HG03457 (cell line): ENCODE results near the gene MLF2.

Experiments
- ATAC-seq: cut with Tn5 transposase; IDR thresholded peaks from one replicate; pipeline ENCODE4 v1.9.1; 2021; ENCODE audit warnings: moderate number of reproducible peaks; ENCODE audit not compliant: unreplicated experiment

Gene MLF2

DNA sequence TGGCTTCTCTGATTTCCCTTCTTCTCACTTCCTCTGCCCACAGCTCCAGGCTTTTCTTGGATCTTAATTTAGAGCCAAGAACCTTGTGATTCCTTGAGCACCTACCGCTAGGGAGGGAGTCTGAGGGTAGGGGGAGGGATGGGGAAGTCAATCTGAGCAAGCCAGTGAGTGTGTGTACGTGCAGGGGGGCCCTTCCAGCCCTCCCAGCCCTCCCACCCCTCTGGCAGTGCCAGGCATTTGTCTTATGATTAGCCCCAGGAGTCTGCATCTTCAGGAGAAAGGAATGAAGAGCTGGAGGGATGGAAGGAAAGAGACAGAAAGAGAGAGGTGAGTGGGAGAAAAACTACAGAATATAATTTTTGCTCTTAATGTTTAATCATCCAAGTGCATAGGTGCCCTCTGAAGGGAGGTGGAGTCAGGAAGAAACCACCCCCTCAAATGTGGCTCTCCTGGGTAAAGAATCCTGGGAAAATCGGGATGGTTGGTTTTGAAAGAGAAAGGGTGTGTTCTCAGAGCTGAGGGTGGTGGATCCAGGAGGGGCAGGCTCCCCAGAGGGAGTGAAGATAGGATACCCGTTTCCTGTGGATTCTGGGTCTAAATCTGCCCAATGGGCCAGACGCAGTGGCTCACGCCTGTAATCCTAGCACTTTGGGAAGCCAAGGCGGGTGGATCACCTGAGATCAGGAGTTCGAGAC is 54.4 kb downstream of the MLF2 start:
- no peak for ATAC-seq
